HG03575 (cell line): Measurements from ENCODE around the gene ATP8B3.

ENCODE experiments used
- ATAC-seq: cut with Tn5 transposase; IDR thresholded peaks from one replicate; pipeline ENCODE4 v1.9.1; 2021; ENCODE audit not compliant: unreplicated experiment, insufficient number of reproducible peaks, low FRiP score; ENCODE audit errors: extremely low read depth

Gene ATP8B3

GRCh38 chr19:1822210-1822609 is 10.1 kb upstream of the ATP8B3 start:
- ATAC-seq, result no peak

GRCh38 chr19:1819341-1820255 is 7.5 kb upstream of the ATP8B3 start:
- no peak for ATAC-seq

GRCh38 chr19:1818549-1819195 is 6.6 kb upstream of the ATP8B3 start:
- ATAC-seq, result no peak

- ATAC-seq, result no peak
Observed at GRCh38 chr19:1817553-1818179, 5.6 kb upstream of the ATP8B3 start.

- ATAC-seq, result no peak
Observed at GRCh38 chr19:1816530-1817298, 4.6 kb upstream of the ATP8B3 start.

GRCh38 chr19:1815605-1816529 is 3.8 kb upstream of the ATP8B3 start:
- no peak for ATAC-seq

GRCh38 chr19:1814833-1815604 is 2.9 kb upstream of the ATP8B3 start:
- ATAC-seq, result no peak

- ATAC-seq, result no peak
Observed at GRCh38 chr19:1814391-1814790, 2.3 kb upstream of the ATP8B3 start.

- no peak for ATAC-seq
Observed at GRCh38 chr19:1813192-1814182, 1.4 kb upstream of the ATP8B3 start.

- ATAC-seq, result no peak
Observed at GRCh38 chr19:1812426-1813191, 533 bp upstream of the ATP8B3 start.

GRCh38 chr19:1811472-1811894 is 593 bp downstream of the ATP8B3 start:
- ATAC-seq, result no peak

GRCh38 chr19:1810439-1811160 is 1.5 kb downstream of the ATP8B3 start:
- no peak for ATAC-seq

- no peak for ATAC-seq
Observed at GRCh38 chr19:1809678-1810077, 2.4 kb downstream of the ATP8B3 start.

- ATAC-seq, result no peak
Observed at GRCh38 chr19:1808395-1808731, 3.7 kb downstream of the ATP8B3 start.

- ATAC-seq, result no peak
Observed at GRCh38 chr19:1807695-1808394, 4.2 kb downstream of the ATP8B3 start.
